HepG2 (cell line): ENCODE measurements around the gene PPP1R16B. TPM values are rescaled to one million over a fixed set of nuclear protein-coding genes. Genes with fewer than 3 reads are reported as not detected.

Experiments used
- AGO2 ChIP-seq: fragments of 200-400 bp; formaldehyde crosslinking; optimal IDR thresholded peaks from 2 replicates; pipeline ENCODE3; 2017; ENCODE audit warnings: mild to moderate bottlenecking, low read depth, low read length, moderate library complexity
- RNF219 ChIP-seq: sonication (generic); formaldehyde crosslinking; IDR thresholded peaks from 2 replicates; pipeline ENCODE4 v1.5.0; 2020; ENCODE audit warnings: mild to moderate bottlenecking, missing genetic modification reagents
- SNAI1 ChIP-seq: sonication (generic); formaldehyde crosslinking; IDR thresholded peaks from 2 replicates; pipeline ENCODE4 v1.5.0; 2020; ENCODE audit warnings: mild to moderate bottlenecking, missing genetic modification reagents, borderline replicate concordance
- ZBTB14 ChIP-seq: sonication (generic); formaldehyde crosslinking; IDR thresholded peaks from 2 replicates; pipeline ENCODE4 v1.4.0; 2020; ENCODE audit warnings: missing genetic modification reagents
- ZNF17 ChIP-seq: sonication (generic); formaldehyde crosslinking; IDR thresholded peaks from 2 replicates; pipeline ENCODE4 v1.5.0; 2020; ENCODE audit warnings: mild to moderate bottlenecking, missing genetic modification reagents
- ZNF18 ChIP-seq: sonication (generic); formaldehyde crosslinking; IDR thresholded peaks from 2 replicates; pipeline ENCODE4 v1.8.0; 2022; ENCODE audit warnings: mild to moderate bottlenecking, missing genetic modification reagents; ENCODE audit not compliant: insufficient replicate concordance
- ZNF20 ChIP-seq: sonication (generic); formaldehyde crosslinking; IDR thresholded peaks from 2 replicates; pipeline ENCODE4 v1.4.0; 2020; ENCODE audit warnings: mild to moderate bottlenecking, moderate library complexity, missing genetic modification reagents
- ZNF263 ChIP-seq: sonication (generic); formaldehyde crosslinking; IDR thresholded peaks from 2 replicates; pipeline ENCODE4 v1.4.0; 2020; ENCODE audit warnings: missing genetic modification reagents
- ZNF30 ChIP-seq: sonication (generic); formaldehyde crosslinking; IDR thresholded peaks from 2 replicates; pipeline ENCODE4 v1.5.0; 2020; ENCODE audit warnings: mild to moderate bottlenecking, missing genetic modification reagents
- ZNF33A ChIP-seq: sonication (generic); formaldehyde crosslinking; IDR thresholded peaks from 2 replicates; pipeline ENCODE4 v1.5.1; 2020; ENCODE audit warnings: missing genetic modification reagents, mild to moderate bottlenecking, moderate library complexity, borderline replicate concordance
- ZNF484 ChIP-seq: sonication (generic); formaldehyde crosslinking; IDR thresholded peaks from 2 replicates; pipeline ENCODE4 v1.5.1; 2020; ENCODE audit warnings: mild to moderate bottlenecking, low read depth, missing genetic modification reagents, borderline replicate concordance
- ZNF609 ChIP-seq: sonication (generic); formaldehyde crosslinking; IDR thresholded peaks from 2 replicates; pipeline ENCODE4 v1.4.0; 2020; ENCODE audit warnings: mild to moderate bottlenecking, missing genetic modification reagents, borderline replicate concordance
- polyA plus RNA-seq, 8 experiments: library from polyadenylated mRNA; depleted of rRNA in 3 of 8; stranded (reverse) in 7 of 8; unstranded in 1 of 8; fragments of >200 nt; fragmentation: Illumina TruSeq in 4 of 8; extraction: Trizol in 4 of 8; gene quantifications; 2 replicates each; pipeline versions ENCODE4 v1.2.1 to v1.2.3, GENCODE V29; 2011 to 2016; ENCODE audit warnings: low read depth in 4 of 8, missing spikeins in 1 of 8, mixed read lengths in 1 of 8; ENCODE audit not compliant: insufficient read depth in 1 of 8
- total RNA-seq, 5 experiments: library from RNA; depleted of rRNA; stranded (reverse); fragments of >200 nt; fragmentation: Illumina TruSeq; extraction: Trizol; gene quantifications; 2 replicates each; pipeline ENCODE4 v1.2.3, GENCODE V29; 2016; ENCODE audit warnings: low read depth in 1 of 5

The PPP1R16B gene
- total and polyA plus RNA-seq, 2 of the 13 experiments (the other 11 are each of a cell fraction or from before 2014, with no cell fraction given), result 0.02 to 0.11 TPM

GRCh38 chr20:38926934-38927616 is 121.6 kb downstream of the PPP1R16B start (continued):
- TF ChIP-seq ZNF263 (CRISPR knock-in tag) (peak; percentile 3; the same call in 1 of the 2 replicates), SNAI1 (CRISPR knock-in tag) (peak; percentile 89; the same call in 1 of the 2 replicates), AGO2 (peak; percentile 10), ZNF33A (CRISPR knock-in tag) (no peak; the same call in 1 of the 2 replicates), ZNF484 (CRISPR knock-in tag) (0 out of 2 replicates have a peak, but pooled peaks have one; percentile 18), ZNF30 (CRISPR knock-in tag) (peak; percentile 19; the same call in 1 of the 2 replicates), ZNF17 (CRISPR knock-in tag) (0 out of 2 replicates have a peak, but pooled peaks have one; percentile 51), ZNF20 (peak; percentile 86; the same call in 1 of the 2 replicates), RNF219 (peak; percentile 67; the same call in 1 of the 2 replicates), ZNF18 (CRISPR knock-in tag) (peak; percentile 5), ZBTB14 (CRISPR knock-in tag) (no peak), ZNF609 (CRISPR knock-in tag) (peak; percentile 1; the same call in 1 of the 2 replicates)
